ENCODE measurements around the gene TANK.
"Not testable (repeated sequence)": the region's sequence is repeated elsewhere in the genome, so short reads cannot be mapped to it uniquely, and the experiment has no call there.

The TANK gene

GRCh38 chr2:161170377-161170776, 10.1 kb downstream of the TANK start:
- no peak for DNase-seq

GRCh38 chr2:161170958-161171932, 11.0 kb downstream of the TANK start:
- peak; percentile 1 for DNase-seq

GRCh38 chr2:161172901-161173540, 12.8 kb downstream of the TANK start:
- no peak for DNase-seq

GRCh38 chr2:161173541-161174194, 13.4 kb downstream of the TANK start:
- DNase-seq, result no peak

- DNase-seq, result no peak
Observed at GRCh38 chr2:161177969-161178368, 17.7 kb downstream of the TANK start.

GRCh38 chr2:161178756-161179155, 18.5 kb downstream of the TANK start:
- no peak for DNase-seq

- no peak for DNase-seq
Observed at GRCh38 chr2:161190050-161190449, 29.8 kb downstream of the TANK start.

GRCh38 chr2:161195602-161196001, 35.4 kb downstream of the TANK start:
- not testable (repeated sequence) for DNase-seq

GRCh38 chr2:161199912-161200701, 39.9 kb downstream of the TANK start:
- DNase-seq, result no peak

- DNase-seq, result no peak
Observed at GRCh38 chr2:161204846-161205245, 44.6 kb downstream of the TANK start.

- no peak for DNase-seq
Observed at GRCh38 chr2:161206471-161207032, 46.3 kb downstream of the TANK start.

- no peak for DNase-seq
Observed at GRCh38 chr2:161207941-161208340, 47.7 kb downstream of the TANK start.

- DNase-seq, result no peak
Observed at GRCh38 chr2:161208527-161209139, 48.4 kb downstream of the TANK start.

- no peak for DNase-seq
Observed at GRCh38 chr2:161209902-161210301, 49.7 kb downstream of the TANK start.

GRCh38 chr2:161217597-161218185, 57.5 kb downstream of the TANK start:
- no peak for DNase-seq

- no peak for DNase-seq
Observed at GRCh38 chr2:161219211-161219610, 59.0 kb downstream of the TANK start.

GRCh38 chr2:161223139-161223732, 63.0 kb downstream of the TANK start:
- peak; percentile 40 for DNase-seq

- DNase-seq, result no peak
Observed at GRCh38 chr2:161228511-161229240, 68.4 kb downstream of the TANK start.

GRCh38 chr2:161230959-161231358, 70.7 kb downstream of the TANK start:
- no peak for DNase-seq

- DNase-seq, result no peak
Observed at GRCh38 chr2:161232571-161232970, 72.3 kb downstream of the TANK start.

Measured in NCI-H345 (cell line).